ENCODE measurements around the gene RPRML.
"Not testable (repeated sequence)": the region's sequence is repeated elsewhere in the genome, so short reads cannot be mapped to it uniquely, and the experiment has no call there.

RPRML gene

GRCh38 chr17:46975287-46975686 is 3.8 kb downstream of the RPRML start:
- no peak for DNase-seq

GRCh38 chr17:46974086-46974485 is 5.0 kb downstream of the RPRML start:
- DNase-seq, result peak; percentile 44

GRCh38 chr17:46972346-46972745 is 6.7 kb downstream of the RPRML start:
- peak; percentile 77 for DNase-seq

GRCh38 chr17:46971647-46972300 is 7.3 kb downstream of the RPRML start:
- DNase-seq, result no peak

- no peak for DNase-seq
These were observed 10.2 kb downstream of the RPRML start for GRCh38 chr17:46968896-46969295.

- peak; percentile 25 for DNase-seq
These were observed 10.7 kb downstream of the RPRML start for GRCh38 chr17:46968224-46968834.

GRCh38 chr17:46964315-46965265 is 14.5 kb downstream of the RPRML start:
- DNase-seq, result no peak

GRCh38 chr17:46963571-46963970 is 15.5 kb downstream of the RPRML start:
- DNase-seq, result no peak

- DNase-seq, result no peak
These were observed 16.7 kb downstream of the RPRML start for GRCh38 chr17:46962374-46962790.

- DNase-seq, result no peak
These were observed 18.9 kb downstream of the RPRML start for GRCh38 chr17:46960152-46960551.

- DNase-seq, result no peak
These were observed 20.9 kb downstream of the RPRML start for GRCh38 chr17:46958041-46958591.

GRCh38 chr17:46953191-46953590 is 25.9 kb downstream of the RPRML start:
- not testable (repeated sequence) for DNase-seq

- no peak for DNase-seq
These were observed 26.9 kb downstream of the RPRML start for GRCh38 chr17:46952115-46952514.

- no peak for DNase-seq
These were observed 27.3 kb downstream of the RPRML start for GRCh38 chr17:46951706-46952105.

GRCh38 chr17:46950997-46951621 is 27.9 kb downstream of the RPRML start:
- DNase-seq, result no peak

GRCh38 chr17:46950342-46950996 is 28.6 kb downstream of the RPRML start:
- DNase-seq, result no peak

GRCh38 chr17:46949291-46950174 is 29.5 kb downstream of the RPRML start:
- DNase-seq, result no peak

- no peak for DNase-seq
These were observed 30.5 kb downstream of the RPRML start for GRCh38 chr17:46948544-46948943.

GRCh38 chr17:46947216-46947615 is 31.8 kb downstream of the RPRML start:
- DNase-seq, result no peak

- no peak for DNase-seq
These were observed 34.1 kb downstream of the RPRML start for GRCh38 chr17:46944931-46945330.

All from NCI-H1694 (cell line).